GM23338 (cell line): ENCODE results near the gene RAB11FIP3. TPM values are rescaled to one million over a fixed set of nuclear protein-coding genes. Genes with fewer than 3 reads are reported as not detected.

ENCODE experiments used
- ATAC-seq: fragments of 200-7000 bp; cut with Tn5 transposase; 3 replicates; pipeline ENCODE4 v1.9.1; 2020
- DNase-seq: peaks from one replicate; pipeline ENCODE4 v3.0.0-alpha.2; 2015; ENCODE audit warnings: low spot score
- H2AFZ ChIP-seq: fragments of 200-600 bp; sonication (generic); 2 replicates; pipeline ENCODE4 v1.8.0; 2016; ENCODE audit warnings: antibody characterized with exemption, mild to moderate bottlenecking, moderate library complexity
- H3F3A ChIP-seq: fragments of 200-600 bp; sonication (generic); replicated peaks from 2 replicates; pipeline ENCODE4 v1.8.0; 2017; ENCODE audit warnings: antibody characterized with exemption, mixed run types, low read depth
- H3K27ac ChIP-seq: fragments of 200-600 bp; sonication (generic); 2 replicates; pipeline ENCODE4 v1.6.1; 2016; ENCODE audit warnings: low read depth
- H3K27me3 ChIP-seq: fragments of 200-600 bp; sonication (generic); 2 replicates; pipeline ENCODE4 v1.8.0; 2016; ENCODE audit warnings: mild to moderate bottlenecking, mixed run types, moderate library complexity; ENCODE audit not compliant: insufficient read depth
- H3K36me3 ChIP-seq: fragments of 200-600 bp; sonication (generic); 2 replicates; pipeline ENCODE4 v1.8.0; 2016; ENCODE audit warnings: mild to moderate bottlenecking; ENCODE audit not compliant: insufficient read depth
- H3K4me1 ChIP-seq: fragments of 200-600 bp; sonication (generic); 2 replicates; pipeline ENCODE4 v1.8.0; 2016; ENCODE audit warnings: mild to moderate bottlenecking, moderate library complexity; ENCODE audit not compliant: insufficient read depth
- H3K4me2 ChIP-seq: fragments of 200-600 bp; sonication (generic); 2 replicates; pipeline ENCODE4 v1.7.1; 2017; ENCODE audit warnings: mixed run types
- H3K4me3 ChIP-seq: fragments of 200-600 bp; sonication (generic); 2 replicates; pipeline ENCODE4 v1.6.1; 2016; ENCODE audit warnings: mixed run types
- H3K79me2 ChIP-seq: fragments of 200-600 bp; sonication (generic); replicated peaks from 2 replicates; pipeline ENCODE4 v1.8.0; 2017; ENCODE audit warnings: mild to moderate bottlenecking; ENCODE audit not compliant: insufficient read depth
- H3K9me2 ChIP-seq: fragments of 200-600 bp; sonication (generic); 2 replicates; pipeline ENCODE4 v1.8.0; 2017; ENCODE audit not compliant: insufficient read depth
- H4K20me1 ChIP-seq: fragments of 200-600 bp; sonication (generic); replicated peaks from 2 replicates; pipeline ENCODE4 v1.8.0; 2017; ENCODE audit warnings: mild to moderate bottlenecking; ENCODE audit not compliant: insufficient read depth
- H3K27ac Mint-ChIP-seq: 2 replicates; pipeline ENCODE4 v1.8.0; 2020; ENCODE audit warnings: inconsistent platforms, mild to moderate bottlenecking, moderate library complexity, mixed read lengths
- H3K27me3 Mint-ChIP-seq: 3 replicates; pipeline ENCODE4 v1.8.0; 2022; ENCODE audit warnings: low read depth, mild to moderate bottlenecking, moderate library complexity, mixed read lengths, inconsistent platforms; ENCODE audit not compliant: insufficient read depth, poor library complexity
- H3K36me3 Mint-ChIP-seq: 3 replicates; pipeline ENCODE4 v1.8.0; 2021; ENCODE audit warnings: low read depth, mild to moderate bottlenecking, inconsistent platforms, moderate library complexity, mixed read lengths
- H3K4me1 Mint-ChIP-seq: 3 replicates; pipeline ENCODE4 v1.8.0; 2020; ENCODE audit warnings: mild to moderate bottlenecking, inconsistent platforms, mixed read lengths
- H3K4me3 Mint-ChIP-seq: 3 replicates; pipeline ENCODE4 v1.8.0; 2021; ENCODE audit warnings: moderate library complexity, mild to moderate bottlenecking, inconsistent platforms, mixed read lengths
- H3K9me3 Mint-ChIP-seq: 3 replicates; pipeline ENCODE4 v1.8.0; 2020; ENCODE audit warnings: moderate library complexity, mild to moderate bottlenecking, inconsistent platforms, mixed read lengths
- CREB1 ChIP-seq: fragments of 250-450 bp; sonication (Bioruptor Pico); IDR thresholded peaks from 2 replicates; pipeline ENCODE4 v1.5.0; 2020; ENCODE audit warnings: low read depth, mild to moderate bottlenecking, moderate library complexity
- CTCF ChIP-seq, 2 experiments: fragments of 200-600 bp in 1 of 2; sonication (generic) in 1 of 2; conservative IDR thresholded peaks; 2 replicates each; pipeline versions ENCODE4 v1.5.1 to v1.6.1; 2016 to 2017; ENCODE audit warnings: antibody characterized with exemption in 2 of 2, low read depth in 2 of 2, mild to moderate bottlenecking in 2 of 2, moderate library complexity in 1 of 2
- ETS1 ChIP-seq: IDR thresholded peaks from 2 replicates; pipeline ENCODE4 v1.6.1; 2016; ENCODE audit warnings: antibody characterized with exemption
- EZH2 ChIP-seq: fragments of 200-600 bp; sonication (generic); IDR thresholded peaks from one replicate; pipeline ENCODE4 v1.8.0; 2017; ENCODE audit warnings: antibody characterized with exemption, mild to moderate bottlenecking, low read depth; ENCODE audit not compliant: unreplicated experiment
- EZH2phosphoT487 ChIP-seq: fragments of 200-600 bp; sonication (generic); IDR thresholded peaks from one replicate; pipeline ENCODE4 v1.8.1; 2018; ENCODE audit warnings: antibody characterized with exemption; ENCODE audit not compliant: unreplicated experiment
- JUNB ChIP-seq: IDR thresholded peaks from one replicate; pipeline ENCODE4 v1.6.1; 2016; ENCODE audit warnings: antibody characterized with exemption; ENCODE audit not compliant: unreplicated experiment
- NANOG ChIP-seq: IDR thresholded peaks from 2 replicates; pipeline ENCODE4 v1.6.1; 2016; ENCODE audit warnings: antibody characterized with exemption, borderline replicate concordance
- POLR2AphosphoS5 ChIP-seq: IDR thresholded peaks from 2 replicates; pipeline ENCODE4 v1.6.1; 2016; ENCODE audit warnings: antibody characterized with exemption, low read depth
- REST ChIP-seq: IDR thresholded peaks from one replicate; pipeline ENCODE4 v1.6.1; 2018; ENCODE audit warnings: antibody characterized with exemption; ENCODE audit not compliant: unreplicated experiment
- STAT1 ChIP-seq: IDR thresholded peaks from one replicate; pipeline ENCODE4 v1.6.1; 2016; ENCODE audit warnings: antibody characterized with exemption; ENCODE audit not compliant: unreplicated experiment
- ZNF114 ChIP-seq: fragments of 250-450 bp; sonication (Bioruptor Pico); IDR thresholded peaks from 2 replicates; pipeline ENCODE4 v1.5.0; 2020; ENCODE audit warnings: mild to moderate bottlenecking, moderate library complexity
- ZNF331 ChIP-seq: fragments of 250-450 bp; sonication (Bioruptor Pico); IDR thresholded peaks from 2 replicates; pipeline ENCODE4 v1.5.0; 2020; ENCODE audit warnings: low read depth, mild to moderate bottlenecking, moderate library complexity
- ZNF462 ChIP-seq: fragments of 250-450 bp; sonication (Bioruptor Pico); IDR thresholded peaks from 2 replicates; pipeline ENCODE4 v1.5.0; 2020; ENCODE audit warnings: mild to moderate bottlenecking, moderate library complexity
- polyA plus RNA-seq: library from polyadenylated mRNA; unstranded; fragments of >200 nt; fragmentation: Nextera tagmentation; extraction: Ambion mirVana; gene quantifications from 2 replicates; pipeline ENCODE4 v1.2.1, GENCODE V29; 2016
- total RNA-seq: library from RNA; depleted of rRNA; stranded (reverse); fragments of >200 nt; shearing (Covaris generic); gene quantifications from 2 replicates; pipeline ENCODE4 v1.2.3, GENCODE V29; 2014

Gene RAB11FIP3
- total and polyA plus RNA-seq, 2 experiments from 2014 or later: 3.2 to 29.2 TPM

GRCh38 chr16:527015-527903 lies 101.8 kb downstream of the RAB11FIP3 start, which contains the start of gene CAPN15:
CAPN15 (plus strand) TSS chr16:527712; CDS start chr16:546839, 19,127 bp downstream.
- H4K20me1 ChIP-seq: peaks cover 26% of the 10 kb centered on the region

More at GRCh38 chr16:527015-527903, 101.8 kb downstream of the RAB11FIP3 start, which contains the start of gene CAPN15:
- H3K4me1 Mint-ChIP-seq: peaks cover 20% of the 10 kb centered on the region
- H3K27ac ChIP-seq: peak within 1 kb of the TSS; percentile 55; the same call in 1 of the 2 replicates
- 0 out of 2 replicates have a peak, but pooled peaks cover 8% of the 10 kb centered on the region for H3F3A ChIP-seq
- H3K9me3 Mint-ChIP-seq: no peaks in the 10 kb centered on the region; the same call in 2 of the 3 replicates
- peaks cover 47% of the 10 kb centered on the region for H3K79me2 ChIP-seq
- H3K27me3 ChIP-seq: no peaks in the 10 kb centered on the region
- TF ChIP-seq ETS1 (peak; percentile 93), STAT1 (no peak), ZNF331 (CRISPR knock-in tag) (no peak), CREB1 (CRISPR knock-in tag) (peak; percentile 79), EZH2phosphoT487 (no peak), JUNB (no peak), POLR2AphosphoS5 (peak; percentile 68), ZNF462 (no peak), REST (no peak), EZH2 (no peak), ZNF114 (peak; percentile 58; the same call in 1 of the 2 replicates), CTCF (conservative IDR thresholded peaks at IDR 0.05; ENCODE audit: low read depth in 2 of 2) (no peak), NANOG (no peak)
- DNase-seq (peak; percentile 90), ATAC-seq (peak; percentile 75)
- H2AFZ ChIP-seq: no peak within 1 kb of the TSS; the same call in 1 of the 2 replicates
- no peaks in the 10 kb centered on the region for H3K9me2 ChIP-seq
- H3K4me2 ChIP-seq: peak within 1 kb of the TSS; percentile 97
- H3K27ac Mint-ChIP-seq: peak within 1 kb of the TSS; percentile 47; the same call in 1 of the 2 replicates
- H3K4me1 ChIP-seq: peaks cover 6% of the 10 kb centered on the region; the same call in 1 of the 2 replicates
- no peaks in the 10 kb centered on the region for H3K36me3 ChIP-seq
- peak within 1 kb of the TSS; percentile 90 for H3K4me3 ChIP-seq
- peaks cover 13% of the 10 kb centered on the region for H3K27me3 Mint-ChIP-seq
- peak within 1 kb of the TSS; percentile 86 for H3K4me3 Mint-ChIP-seq
- peaks cover 5% of the 10 kb centered on the region; the same call in 2 of the 3 replicates for H3K36me3 Mint-ChIP-seq
